Loucy (cell line): Measurements from ENCODE around the gene LAIR2.

Experiments used
- EZH2phosphoT487 ChIP-seq: fragments of 200-600 bp; IDR thresholded peaks from 2 replicates; pipeline ENCODE4 v1.6.1; 2018; ENCODE audit warnings: antibody characterized with exemption, mild to moderate bottlenecking, moderate library complexity, borderline replicate concordance
- TF ChIP-seq, protein P1 (sequence below): fragments of 200-600 bp; sonication (generic); conservative IDR thresholded peaks from 2 replicates; pipeline ENCODE4 v1.5.1; 2014; ENCODE audit warnings: mild to moderate bottlenecking, antibody characterized with exemption, low read length

DNA sequence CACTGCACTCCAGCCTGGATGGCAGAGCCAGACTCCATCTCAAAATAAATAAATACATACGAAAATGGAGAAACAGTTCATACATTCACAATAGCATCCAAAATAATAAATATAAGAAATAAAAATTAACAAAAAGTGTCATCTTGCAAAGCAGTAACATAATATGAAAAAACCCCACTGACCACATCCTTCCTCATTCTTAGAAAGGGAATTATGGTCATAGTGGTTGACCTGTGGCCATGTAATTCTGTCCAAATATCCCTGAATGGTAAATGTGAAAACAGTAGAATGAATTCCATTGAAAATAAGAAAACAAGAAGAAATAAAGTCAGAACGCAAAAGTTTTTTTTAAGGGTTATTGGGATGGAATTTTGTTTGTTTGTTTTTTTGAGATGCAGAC lies 22.6 kb upstream of the LAIR2 start:
- TF ChIP-seq, protein P1, sequence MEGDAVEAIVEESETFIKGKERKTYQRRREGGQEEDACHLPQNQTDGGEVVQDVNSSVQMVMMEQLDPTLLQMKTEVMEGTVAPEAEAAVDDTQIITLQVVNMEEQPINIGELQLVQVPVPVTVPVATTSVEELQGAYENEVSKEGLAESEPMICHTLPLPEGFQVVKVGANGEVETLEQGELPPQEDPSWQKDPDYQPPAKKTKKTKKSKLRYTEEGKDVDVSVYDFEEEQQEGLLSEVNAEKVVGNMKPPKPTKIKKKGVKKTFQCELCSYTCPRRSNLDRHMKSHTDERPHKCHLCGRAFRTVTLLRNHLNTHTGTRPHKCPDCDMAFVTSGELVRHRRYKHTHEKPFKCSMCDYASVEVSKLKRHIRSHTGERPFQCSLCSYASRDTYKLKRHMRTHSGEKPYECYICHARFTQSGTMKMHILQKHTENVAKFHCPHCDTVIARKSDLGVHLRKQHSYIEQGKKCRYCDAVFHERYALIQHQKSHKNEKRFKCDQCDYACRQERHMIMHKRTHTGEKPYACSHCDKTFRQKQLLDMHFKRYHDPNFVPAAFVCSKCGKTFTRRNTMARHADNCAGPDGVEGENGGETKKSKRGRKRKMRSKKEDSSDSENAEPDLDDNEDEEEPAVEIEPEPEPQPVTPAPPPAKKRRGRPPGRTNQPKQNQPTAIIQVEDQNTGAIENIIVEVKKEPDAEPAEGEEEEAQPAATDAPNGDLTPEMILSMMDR = no peak
- no peak for TF ChIP-seq EZH2phosphoT487
